ENCODE measurements around the gene ZWILCH.

GRCh38 chr15:66462627-66463026 lies 42.5 kb upstream of the ZWILCH start:
- TF ChIP-seq, protein P1, sequence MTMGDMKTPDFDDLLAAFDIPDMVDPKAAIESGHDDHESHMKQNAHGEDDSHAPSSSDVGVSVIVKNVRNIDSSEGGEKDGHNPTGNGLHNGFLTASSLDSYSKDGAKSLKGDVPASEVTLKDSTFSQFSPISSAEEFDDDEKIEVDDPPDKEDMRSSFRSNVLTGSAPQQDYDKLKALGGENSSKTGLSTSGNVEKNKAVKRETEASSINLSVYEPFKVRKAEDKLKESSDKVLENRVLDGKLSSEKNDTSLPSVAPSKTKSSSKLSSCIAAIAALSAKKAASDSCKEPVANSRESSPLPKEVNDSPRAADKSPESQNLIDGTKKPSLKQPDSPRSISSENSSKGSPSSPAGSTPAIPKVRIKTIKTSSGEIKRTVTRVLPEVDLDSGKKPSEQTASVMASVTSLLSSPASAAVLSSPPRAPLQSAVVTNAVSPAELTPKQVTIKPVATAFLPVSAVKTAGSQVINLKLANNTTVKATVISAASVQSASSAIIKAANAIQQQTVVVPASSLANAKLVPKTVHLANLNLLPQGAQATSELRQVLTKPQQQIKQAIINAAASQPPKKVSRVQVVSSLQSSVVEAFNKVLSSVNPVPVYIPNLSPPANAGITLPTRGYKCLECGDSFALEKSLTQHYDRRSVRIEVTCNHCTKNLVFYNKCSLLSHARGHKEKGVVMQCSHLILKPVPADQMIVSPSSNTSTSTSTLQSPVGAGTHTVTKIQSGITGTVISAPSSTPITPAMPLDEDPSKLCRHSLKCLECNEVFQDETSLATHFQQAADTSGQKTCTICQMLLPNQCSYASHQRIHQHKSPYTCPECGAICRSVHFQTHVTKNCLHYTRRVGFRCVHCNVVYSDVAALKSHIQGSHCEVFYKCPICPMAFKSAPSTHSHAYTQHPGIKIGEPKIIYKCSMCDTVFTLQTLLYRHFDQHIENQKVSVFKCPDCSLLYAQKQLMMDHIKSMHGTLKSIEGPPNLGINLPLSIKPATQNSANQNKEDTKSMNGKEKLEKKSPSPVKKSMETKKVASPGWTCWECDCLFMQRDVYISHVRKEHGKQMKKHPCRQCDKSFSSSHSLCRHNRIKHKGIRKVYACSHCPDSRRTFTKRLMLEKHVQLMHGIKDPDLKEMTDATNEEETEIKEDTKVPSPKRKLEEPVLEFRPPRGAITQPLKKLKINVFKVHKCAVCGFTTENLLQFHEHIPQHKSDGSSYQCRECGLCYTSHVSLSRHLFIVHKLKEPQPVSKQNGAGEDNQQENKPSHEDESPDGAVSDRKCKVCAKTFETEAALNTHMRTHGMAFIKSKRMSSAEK (CRISPR knock-in tag; IDR thresholded peaks at IDR 0.05; ENCODE audit: borderline replicate concordance) = no peak
- no peak for TF ChIP-seq CTCF (IDR thresholded peaks at IDR 0.05)
- TF ChIP-seq SOX15 (CRISPR knock-in tag; IDR thresholded peaks at IDR 0.05) = no peak
- no peak for TF ChIP-seq SMAD4 (CRISPR knock-in tag; IDR thresholded peaks at IDR 0.05)
- no peak for TF ChIP-seq ELF4 (CRISPR knock-in tag; IDR thresholded peaks at IDR 0.05; ENCODE audit: low read depth)
- no peak for TF ChIP-seq ATF1 (CRISPR knock-in tag; IDR thresholded peaks at IDR 0.05)
- TF ChIP-seq NFE2L1 (CRISPR knock-in tag; IDR thresholded peaks at IDR 0.05) = no peak
- TF ChIP-seq TP53 (CRISPR knock-in tag; IDR thresholded peaks at IDR 0.05) = no peak
- TF ChIP-seq NR1H2 (CRISPR knock-in tag; IDR thresholded peaks at IDR 0.05) = no peak
- TF ChIP-seq, protein P2, sequence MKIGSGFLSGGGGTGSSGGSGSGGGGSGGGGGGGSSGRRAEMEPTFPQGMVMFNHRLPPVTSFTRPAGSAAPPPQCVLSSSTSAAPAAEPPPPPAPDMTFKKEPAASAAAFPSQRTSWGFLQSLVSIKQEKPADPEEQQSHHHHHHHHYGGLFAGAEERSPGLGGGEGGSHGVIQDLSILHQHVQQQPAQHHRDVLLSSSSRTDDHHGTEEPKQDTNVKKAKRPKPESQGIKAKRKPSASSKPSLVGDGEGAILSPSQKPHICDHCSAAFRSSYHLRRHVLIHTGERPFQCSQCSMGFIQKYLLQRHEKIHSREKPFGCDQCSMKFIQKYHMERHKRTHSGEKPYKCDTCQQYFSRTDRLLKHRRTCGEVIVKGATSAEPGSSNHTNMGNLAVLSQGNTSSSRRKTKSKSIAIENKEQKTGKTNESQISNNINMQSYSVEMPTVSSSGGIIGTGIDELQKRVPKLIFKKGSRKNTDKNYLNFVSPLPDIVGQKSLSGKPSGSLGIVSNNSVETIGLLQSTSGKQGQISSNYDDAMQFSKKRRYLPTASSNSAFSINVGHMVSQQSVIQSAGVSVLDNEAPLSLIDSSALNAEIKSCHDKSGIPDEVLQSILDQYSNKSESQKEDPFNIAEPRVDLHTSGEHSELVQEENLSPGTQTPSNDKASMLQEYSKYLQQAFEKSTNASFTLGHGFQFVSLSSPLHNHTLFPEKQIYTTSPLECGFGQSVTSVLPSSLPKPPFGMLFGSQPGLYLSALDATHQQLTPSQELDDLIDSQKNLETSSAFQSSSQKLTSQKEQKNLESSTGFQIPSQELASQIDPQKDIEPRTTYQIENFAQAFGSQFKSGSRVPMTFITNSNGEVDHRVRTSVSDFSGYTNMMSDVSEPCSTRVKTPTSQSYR (CRISPR knock-in tag; IDR thresholded peaks at IDR 0.05) = no peak
- TF ChIP-seq JUN (CRISPR knock-in tag; IDR thresholded peaks at IDR 0.05) = no peak
- TF ChIP-seq ATF2 (CRISPR knock-in tag; IDR thresholded peaks at IDR 0.05; ENCODE audit: borderline replicate concordance, low read depth) = no peak
- TF ChIP-seq MXD4 (CRISPR knock-in tag; IDR thresholded peaks at IDR 0.05; ENCODE audit: borderline replicate concordance) = no peak

All from WTC11 (cell line).